Natural killer cell (primary cell): ENCODE results near the gene GNAI2. TPM values are rescaled to one million over a fixed set of nuclear protein-coding genes. Genes with fewer than 3 reads are reported as not detected.

ENCODE experiments used
- ATAC-seq, 3 donors: fragments of 150-1000 bp in 2 of 3; fragments of 200-7000 bp in 1 of 3; cut with Tn5 transposase; 1 replicate in 1 of 3; 2 replicates in 2 of 3; pipeline ENCODE4 v1.10.0; 2021; ENCODE audit warnings: mild to moderate bottlenecking in 2 of 3, moderate library complexity in 2 of 3
- DNase-seq, 2 donors: peaks; one replicate each; pipeline versions ENCODE4 v3.0.0 to v3.0.0-alpha.2; 2013 to 2021; ENCODE audit warnings: mixed read lengths in 1 of 2
- H3K27ac ChIP-seq: one replicate; pipeline ENCODE4 v1.5.1; 2013; ENCODE audit warnings: mild to moderate bottlenecking, low read length
- H3K27me3 ChIP-seq: one replicate; pipeline ENCODE4 v1.6.1; 2013; ENCODE audit warnings: low read length; ENCODE audit not compliant: control insufficient read depth, insufficient read depth
- H3K36me3 ChIP-seq: one replicate; pipeline ENCODE4 v1.6.1; 2013; ENCODE audit warnings: low read length; ENCODE audit not compliant: control insufficient read depth, insufficient read depth
- H3K4me1 ChIP-seq: one replicate; pipeline ENCODE4 v1.6.1; 2013; ENCODE audit warnings: low read length; ENCODE audit not compliant: control insufficient read depth, insufficient read depth
- H3K4me3 ChIP-seq: one replicate; pipeline ENCODE4 v1.5.1; 2013; ENCODE audit warnings: low read length
- H3K9me3 ChIP-seq: one replicate; pipeline ENCODE4 v1.6.1; 2013; ENCODE audit warnings: low read length; ENCODE audit not compliant: control insufficient read depth, insufficient read depth
- H3K27ac Mint-ChIP-seq, 2 donors: one replicate each; pipeline ENCODE4 v1.8.0; 2022; ENCODE audit warnings: mild to moderate bottlenecking in 2 of 2, mixed read lengths in 2 of 2, moderate library complexity in 1 of 2
- H3K27me3 Mint-ChIP-seq, 2 donors: one replicate each; pipeline ENCODE4 v1.8.0; 2022; ENCODE audit warnings: low read depth in 2 of 2, mixed read lengths in 2 of 2
- H3K36me3 Mint-ChIP-seq: one replicate; pipeline ENCODE4 v1.8.0; 2022; ENCODE audit warnings: mixed read lengths
- H3K4me1 Mint-ChIP-seq, 2 donors: one replicate each; pipeline ENCODE4 v1.8.0; 2022; ENCODE audit warnings: mixed read lengths in 2 of 2
- H3K4me3 Mint-ChIP-seq: one replicate; pipeline ENCODE4 v1.8.0; 2022; ENCODE audit warnings: mild to moderate bottlenecking, moderate library complexity, mixed read lengths
- H3K9me3 Mint-ChIP-seq, 2 donors: one replicate each; pipeline ENCODE4 v1.8.0; 2022; ENCODE audit warnings: mixed read lengths in 2 of 2
- WGBS: methylation state at CpG from one replicate; pipeline ENCODE4 v1.1.7; 2013; ENCODE audit warnings: missing lambda C conversion rate; ENCODE audit not compliant: insufficient coverage; 5-methylcytosine and 5-hydroxymethylcytosine counted together
- intact Hi-C: fragments of 100-400 bp; cut with micrococcal nuclease; formaldehyde crosslinking; loops from one replicate; pipeline ENCODE4 v1.14.2; 2022
- total RNA-seq, 4 donors: library from RNA; stranded (reverse); fragments of 120-200 nt in 1 of 4; gene quantifications; one replicate each; pipeline versions ENCODE4 v1.2.3 to v1.2.4, GENCODE V29; 2013 to 2022
- TF ChIP-seq, protein P1 (sequence below): fragments of 200-600 bp; IDR thresholded peaks from one replicate; pipeline ENCODE4 v1.8.0; 2022; ENCODE audit warnings: antibody characterized with exemption

Gene GNAI2
- total RNA-seq, 3 donors from 2014 or later (not counting 1 experiment from before 2014, with no cell fraction given): 428 to 467 (median 447) TPM

DNA sequence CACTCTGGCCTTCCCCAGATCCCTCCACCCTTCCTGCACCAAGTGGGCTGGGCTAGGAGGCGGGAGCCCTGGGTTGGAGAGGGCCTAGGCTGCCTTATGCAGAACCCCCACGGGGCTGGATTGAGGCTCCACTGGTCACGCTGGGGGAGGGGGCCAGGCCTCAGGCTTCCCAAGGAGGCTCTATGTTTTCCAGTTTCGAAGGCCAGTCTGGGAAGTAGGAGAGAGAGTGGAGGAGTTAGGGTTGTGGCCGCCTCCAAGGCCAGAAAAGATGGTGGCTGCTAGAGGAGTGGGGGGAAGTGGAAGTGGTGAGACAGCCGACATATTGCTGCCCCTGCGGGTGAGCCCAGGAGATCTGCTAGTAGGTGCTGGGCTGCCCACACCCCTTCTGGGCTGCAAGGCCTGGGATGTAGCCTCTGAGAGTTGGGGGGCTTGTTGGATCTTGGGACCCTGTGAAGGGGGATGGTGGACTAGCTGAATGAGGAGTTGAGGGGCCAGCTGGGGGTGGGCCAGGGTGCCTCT is 1.2 kb downstream of the GNAI2 start:
- peak overlapping the region; percentile 95 to 96 for H3K27ac Mint-ChIP-seq
- no peak for ATAC-seq
- Histone ChIP-seq H3K27me3 (no peaks in the 10 kb centered on the region), H3K9me3 (no peaks in the 10 kb centered on the region), H3K36me3 (peaks cover 17% of the 10 kb centered on the region), H3K27ac (peak overlapping the region; percentile 87), H3K4me1 (peaks cover 63% of the 10 kb centered on the region), H3K4me3 (peak overlapping the region; percentile 96)
- TF ChIP-seq, protein P1, sequence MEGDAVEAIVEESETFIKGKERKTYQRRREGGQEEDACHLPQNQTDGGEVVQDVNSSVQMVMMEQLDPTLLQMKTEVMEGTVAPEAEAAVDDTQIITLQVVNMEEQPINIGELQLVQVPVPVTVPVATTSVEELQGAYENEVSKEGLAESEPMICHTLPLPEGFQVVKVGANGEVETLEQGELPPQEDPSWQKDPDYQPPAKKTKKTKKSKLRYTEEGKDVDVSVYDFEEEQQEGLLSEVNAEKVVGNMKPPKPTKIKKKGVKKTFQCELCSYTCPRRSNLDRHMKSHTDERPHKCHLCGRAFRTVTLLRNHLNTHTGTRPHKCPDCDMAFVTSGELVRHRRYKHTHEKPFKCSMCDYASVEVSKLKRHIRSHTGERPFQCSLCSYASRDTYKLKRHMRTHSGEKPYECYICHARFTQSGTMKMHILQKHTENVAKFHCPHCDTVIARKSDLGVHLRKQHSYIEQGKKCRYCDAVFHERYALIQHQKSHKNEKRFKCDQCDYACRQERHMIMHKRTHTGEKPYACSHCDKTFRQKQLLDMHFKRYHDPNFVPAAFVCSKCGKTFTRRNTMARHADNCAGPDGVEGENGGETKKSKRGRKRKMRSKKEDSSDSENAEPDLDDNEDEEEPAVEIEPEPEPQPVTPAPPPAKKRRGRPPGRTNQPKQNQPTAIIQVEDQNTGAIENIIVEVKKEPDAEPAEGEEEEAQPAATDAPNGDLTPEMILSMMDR: no peak
- WGBS: under 1% methylated on average over 7 of the region's 7 CpGs
- H3K27me3 Mint-ChIP-seq: no peaks in the 10 kb centered on the region
- DNase-seq: peak; percentile 29 to 67
- intact Hi-C loops: no loop called here
- H3K4me3 Mint-ChIP-seq: peak overlapping the region; percentile 98
- no peaks in the 10 kb centered on the region for H3K36me3 Mint-ChIP-seq
- H3K9me3 Mint-ChIP-seq: no peaks in the 10 kb centered on the region
- peaks cover 42 to 61% of the 10 kb centered on the region in 2 donors for H3K4me1 Mint-ChIP-seq

DNA sequence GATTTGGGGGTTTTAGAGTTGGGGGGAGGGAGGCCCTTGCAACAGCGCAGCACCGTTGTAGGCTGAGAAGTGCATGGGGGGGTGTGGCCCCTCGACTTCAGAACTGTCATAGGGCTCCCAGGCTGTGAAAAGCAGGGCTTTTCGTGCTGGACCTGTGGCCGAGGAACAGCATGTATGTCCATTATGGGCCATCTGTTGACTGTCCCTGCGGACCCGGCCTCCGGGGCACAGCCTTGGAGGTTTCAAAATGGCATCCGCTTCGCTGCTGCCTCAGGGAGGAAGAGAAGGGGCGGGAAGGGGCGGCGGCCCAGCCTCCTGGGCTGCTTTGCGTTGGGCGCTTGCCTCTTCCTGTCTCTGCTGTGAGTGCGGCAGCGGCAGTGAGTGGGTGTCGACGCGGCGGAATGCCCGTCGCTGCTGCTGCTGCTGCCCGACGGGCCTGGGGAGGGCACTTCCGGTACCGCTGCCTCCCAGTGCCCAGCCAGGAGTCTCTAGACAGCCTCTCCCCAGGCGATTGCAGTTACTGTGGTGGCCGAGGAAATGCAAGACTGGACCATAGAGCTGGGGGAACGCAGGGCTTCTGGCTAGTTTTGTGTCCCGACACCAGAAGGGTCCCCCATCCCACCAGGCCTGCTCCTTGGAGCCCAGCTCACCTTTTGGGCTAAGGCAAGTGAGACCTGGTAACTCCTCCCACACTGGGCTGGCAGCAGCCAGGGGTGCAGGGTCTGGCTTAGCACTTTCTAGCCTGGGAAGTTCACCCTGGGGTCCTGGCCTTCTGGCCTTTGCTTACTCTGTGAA is 1.9 kb downstream of the GNAI2 start:
- Mint-ChIP-seq H3K9me3 (no peaks in the 10 kb centered on the region), H3K4me1 (peaks cover 49 to 68% of the 10 kb centered on the region in 2 donors), H3K36me3 (no peaks in the 10 kb centered on the region), H3K27me3 (no peaks in the 10 kb centered on the region), H3K27ac (peak overlapping the region; percentile 95 to 96), H3K4me3 (peak overlapping the region; percentile 98)
- Histone ChIP-seq H3K27ac (peak overlapping the region; percentile 87), H3K36me3 (peaks cover 17% of the 10 kb centered on the region), H3K27me3 (no peaks in the 10 kb centered on the region), H3K9me3 (no peaks in the 10 kb centered on the region), H3K4me3 (peak overlapping the region; percentile 96), H3K4me1 (peaks cover 70% of the 10 kb centered on the region)
- TF ChIP-seq, protein P1: no peak
- intact Hi-C loops: loop anchor here (1.0 kb wide), 2 partner anchors 8 to 61 kb away; partner anchors contain the start of genes HYAL3 and NAA80
- ATAC-seq (peak; percentile 54 to 64 (median 55)), DNase-seq (peak; percentile 80 to 92)
- 1% methylated on average over 31 of the region's 31 CpGs for WGBS

GRCh38 chr3:50238549-50239026 is 2.6 kb downstream of the GNAI2 start:
- peak overlapping the region; percentile 98 for H3K4me3 Mint-ChIP-seq
- H3K36me3 Mint-ChIP-seq: no peaks in the 10 kb centered on the region
- peaks cover 77% of the 10 kb centered on the region for H3K4me1 ChIP-seq
- H3K36me3 ChIP-seq: peaks cover 20% of the 10 kb centered on the region
- no peaks in the 10 kb centered on the region for H3K27me3 ChIP-seq
- ATAC-seq: no peak
- no peaks in the 10 kb centered on the region for H3K9me3 ChIP-seq
- H3K27me3 Mint-ChIP-seq: no peaks in the 10 kb centered on the region
- H3K4me3 ChIP-seq: peak overlapping the region; percentile 96
- peak in 1 of 2 donors; percentile 37 for DNase-seq
- TF ChIP-seq, protein P1: no peak
- WGBS: 67% methylated on average over 7 of the region's 7 CpGs
- peaks cover 54 to 74% of the 10 kb centered on the region in 2 donors for H3K4me1 Mint-ChIP-seq
- peak overlapping the region; percentile 87 for H3K27ac ChIP-seq
- H3K9me3 Mint-ChIP-seq: no peaks in the 10 kb centered on the region
- H3K27ac Mint-ChIP-seq: peak overlapping the region; percentile 95 to 96
- intact Hi-C loops: loop anchor here (1.0 kb wide), 2 partner anchors 8 to 61 kb away; partner anchors contain the start of genes HYAL3 and NAA80
